Trophoblast cell (in vitro differentiated cells and primary cell): ENCODE data around the gene COX6B1.
A peak's percentile ranks its signal among the peaks of the same experiment; 100 is the strongest.

ENCODE experiments used
- DNase-seq, 2 donors: peaks; one replicate each; pipeline ENCODE4 v3.0.0-alpha.2; 2016
- H2AFZ ChIP-seq: 2 replicates; pipeline ENCODE4 v1.6.1; 2013; ENCODE audit warnings: low read length, moderate library complexity, mild to moderate bottlenecking; ENCODE audit not compliant: insufficient read depth, poor library complexity
- H2AK5ac ChIP-seq: 2 replicates; pipeline ENCODE4 v1.6.1; 2013; ENCODE audit warnings: mild to moderate bottlenecking, low read length
- H2BK120ac ChIP-seq: 2 replicates; pipeline ENCODE4 v1.6.1; 2013; ENCODE audit warnings: low read length, mild to moderate bottlenecking, moderate library complexity; ENCODE audit not compliant: insufficient read depth, poor library complexity
- H2BK12ac ChIP-seq: 2 replicates; pipeline ENCODE4 v1.6.1; 2013; ENCODE audit warnings: mild to moderate bottlenecking, low read length, moderate library complexity
- H2BK5ac ChIP-seq: 2 replicates; pipeline ENCODE4 v1.6.1; 2013; ENCODE audit warnings: low read length, low read depth, moderate library complexity, mild to moderate bottlenecking; ENCODE audit not compliant: poor library complexity
- H3K14ac ChIP-seq: 2 replicates; pipeline ENCODE4 v1.6.1; 2013; ENCODE audit warnings: mild to moderate bottlenecking, low read length
- H3K18ac ChIP-seq: 2 replicates; pipeline ENCODE4 v1.6.1; 2013; ENCODE audit warnings: mild to moderate bottlenecking, low read length
- H3K23ac ChIP-seq: 2 replicates; pipeline ENCODE4 v1.6.1; 2013; ENCODE audit warnings: low read length
- H3K27ac ChIP-seq: 2 replicates; pipeline ENCODE4 v1.5.1; 2013; ENCODE audit warnings: low read depth, mild to moderate bottlenecking, inconsistent platforms, low read length, moderate library complexity
- H3K27me3 ChIP-seq: 2 replicates; pipeline ENCODE4 v1.6.1; 2013; ENCODE audit warnings: inconsistent platforms, mild to moderate bottlenecking, low read length, moderate library complexity; ENCODE audit not compliant: insufficient read depth
- H3K36me3 ChIP-seq, 2 experiments: 1 replicate in 1 of 2; 2 replicates in 1 of 2; pipeline ENCODE4 v1.6.1; 2013; ENCODE audit warnings: low read length in 2 of 2, mild to moderate bottlenecking in 2 of 2, moderate library complexity in 1 of 2; ENCODE audit not compliant: insufficient read depth in 2 of 2, control insufficient read depth in 1 of 2
- H3K4ac ChIP-seq: 2 replicates; pipeline ENCODE4 v1.6.1; 2013; ENCODE audit warnings: low read depth, mild to moderate bottlenecking, low read length, moderate library complexity
- H3K4me1 ChIP-seq, 2 experiments: 1 replicate in 1 of 2; 2 replicates in 1 of 2; pipeline ENCODE4 v1.6.1; 2013; ENCODE audit warnings: low read length in 2 of 2, mild to moderate bottlenecking in 2 of 2, moderate library complexity in 1 of 2; ENCODE audit not compliant: insufficient read depth in 2 of 2, control insufficient read depth in 1 of 2
- H3K4me2 ChIP-seq: 2 replicates; pipeline ENCODE4 v1.6.1; 2013; ENCODE audit warnings: inconsistent platforms, mild to moderate bottlenecking, low read length, moderate library complexity
- H3K4me3 ChIP-seq: 2 replicates; pipeline ENCODE4 v1.5.1; 2013; ENCODE audit warnings: mild to moderate bottlenecking, low read depth, low read length, inconsistent platforms
- H3K79me1 ChIP-seq: one replicate; pipeline ENCODE4 v1.6.1; 2013; ENCODE audit warnings: low read length
- H3K79me2 ChIP-seq: 2 replicates; pipeline ENCODE4 v1.6.1; 2013; ENCODE audit warnings: low read length, mild to moderate bottlenecking; ENCODE audit not compliant: control insufficient read depth, insufficient read depth, poor library complexity
- H3K9ac ChIP-seq: 2 replicates; pipeline ENCODE4 v1.6.1; 2013; ENCODE audit warnings: mild to moderate bottlenecking, low read length
- H3K9me3 ChIP-seq: 2 replicates; pipeline ENCODE4 v1.6.1; 2013; ENCODE audit warnings: low read depth, mild to moderate bottlenecking, control low read depth, inconsistent platforms, low read length; ENCODE audit not compliant: insufficient read depth
- H4K12ac ChIP-seq: 2 replicates; pipeline ENCODE4 v1.6.1; 2013; ENCODE audit warnings: low read depth, mild to moderate bottlenecking, low read length, moderate library complexity
- H4K8ac ChIP-seq: 2 replicates; pipeline ENCODE4 v1.6.1; 2013; ENCODE audit warnings: low read depth, mild to moderate bottlenecking, low read length, moderate library complexity
- H4K91ac ChIP-seq: one replicate; pipeline ENCODE4 v1.6.1; 2013; ENCODE audit warnings: low read depth, mild to moderate bottlenecking, low read length, moderate library complexity
- WGBS: extraction: QIAGEN DNeasy Blood & Tissue Kit; methylation state at CpG from one replicate; pipeline ENCODE4 v1.1.7; 2013; ENCODE audit warnings: missing lambda C conversion rate; ENCODE audit not compliant: insufficient read length, insufficient coverage; ENCODE audit errors: extremely low coverage; 5-methylcytosine and 5-hydroxymethylcytosine counted together

The COX6B1 gene

GRCh38 chr19:35607661-35608060 is 40.5 kb upstream of the COX6B1 start:
- H3K27me3 ChIP-seq, result no peaks in the 10 kb centered on the region
- WGBS, result no CpG with 5 or more reads among the region's 3 CpGs
- DNase-seq, result no peak

GRCh38 chr19:35608251-35608650 is 39.9 kb upstream of the COX6B1 start:
- Histone ChIP-seq H4K12ac (no peak overlapping the region), H3K23ac (no peak overlapping the region), H4K91ac (no peak overlapping the region), H2BK5ac (no peak overlapping the region), H3K4ac (no peak overlapping the region), H3K27me3 (no peaks in the 10 kb centered on the region), H3K4me2 (no peak overlapping the region), H3K79me1 (peaks cover 4% of the 10 kb centered on the region), H2BK12ac (no peak overlapping the region), H3K4me1 (peaks cover 2 to 9% of the 10 kb centered on the region in 2 experiments), H3K14ac (no peak overlapping the region), H2AK5ac (no peak overlapping the region), H3K9ac (no peak overlapping the region), H2BK120ac (no peak overlapping the region), H3K4me3 (no peak overlapping the region), H4K8ac (no peak overlapping the region), H2AFZ (no peak overlapping the region), H3K79me2 (peaks cover 4% of the 10 kb centered on the region), H3K36me3 (no peaks in the 10 kb centered on the region), H3K18ac (no peak overlapping the region), H3K27ac (no peak overlapping the region), H3K9me3 (peaks cover 12% of the 10 kb centered on the region)
- no CpG with 5 or more reads among the region's 2 CpGs for WGBS
- no peak for DNase-seq

More at GRCh38 chr19:35607661-35608060, 40.5 kb upstream of the COX6B1 start:
- no peaks in the 10 kb centered on the region for H3K79me2 ChIP-seq
- peaks cover 12% of the 10 kb centered on the region for H3K9me3 ChIP-seq
- no peak overlapping the region for H4K12ac ChIP-seq
- no peak overlapping the region for H3K27ac ChIP-seq
- H2AFZ ChIP-seq, result no peak overlapping the region
- no peak overlapping the region for H3K9ac ChIP-seq
- H3K4me1 ChIP-seq, result peaks cover 0 to 5% of the 10 kb centered on the region in 2 experiments
- H3K18ac ChIP-seq, result no peak overlapping the region
- H3K4me3 ChIP-seq, result no peak overlapping the region
- H2BK120ac ChIP-seq, result no peak overlapping the region
- no peaks in the 10 kb centered on the region for H3K36me3 ChIP-seq
- H2AK5ac ChIP-seq, result no peak overlapping the region
- H3K79me1 ChIP-seq, result peaks cover under 1% of the 10 kb centered on the region
- H3K23ac ChIP-seq, result no peak overlapping the region
- H4K91ac ChIP-seq, result no peak overlapping the region
- no peak overlapping the region for H3K14ac ChIP-seq
- H2BK12ac ChIP-seq, result no peak overlapping the region
- no peak overlapping the region for H3K4me2 ChIP-seq
- H2BK5ac ChIP-seq, result no peak overlapping the region
- no peak overlapping the region for H4K8ac ChIP-seq
- no peak overlapping the region for H3K4ac ChIP-seq

- no CpG with 5 or more reads among the region's 6 CpGs for WGBS
Observed at GRCh38 chr19:35609851-35610353, 38.2 kb upstream of the COX6B1 start.

GRCh38 chr19:35612224-35612558 is 35.9 kb upstream of the COX6B1 start:
- Histone ChIP-seq H2AFZ (no peak overlapping the region), H3K18ac (no peak overlapping the region), H3K9ac (no peak overlapping the region), H4K8ac (peak overlapping the region; percentile 59), H3K4me2 (peak overlapping the region; percentile 49), H2BK12ac (no peak overlapping the region), H3K4ac (no peak overlapping the region), H3K4me3 (no peak overlapping the region), H3K27me3 (no peaks in the 10 kb centered on the region), H2BK120ac (no peak overlapping the region), H2AK5ac (no peak overlapping the region), H4K91ac (no peak overlapping the region), H3K14ac (no peak overlapping the region), H3K79me2 (peaks cover 4% of the 10 kb centered on the region), H3K79me1 (peaks cover 4% of the 10 kb centered on the region), H3K36me3 (peaks cover 12 to 18% of the 10 kb centered on the region in 2 experiments), H3K9me3 (peaks cover 11% of the 10 kb centered on the region), H3K23ac (no peak overlapping the region), H3K27ac (no peak overlapping the region), H4K12ac (peak overlapping the region; percentile 41), H3K4me1 (peaks cover 2 to 7% of the 10 kb centered on the region in 2 experiments), H2BK5ac (no peak overlapping the region)
- WGBS, result no CpG with 5 or more reads among the region's 9 CpGs
- no peak for DNase-seq

More at GRCh38 chr19:35609851-35610353, 38.2 kb upstream of the COX6B1 start:
- DNase-seq, result no peak
- Histone ChIP-seq H4K8ac (no peak overlapping the region), H3K14ac (no peak overlapping the region), H3K9ac (no peak overlapping the region), H3K9me3 (peaks cover 12% of the 10 kb centered on the region), H2BK12ac (no peak overlapping the region), H3K79me1 (peaks cover 4% of the 10 kb centered on the region), H2AFZ (no peak overlapping the region), H3K4ac (no peak overlapping the region), H2AK5ac (no peak overlapping the region), H4K91ac (no peak overlapping the region), H2BK120ac (no peak overlapping the region), H3K27ac (no peak overlapping the region), H3K18ac (no peak overlapping the region), H3K4me2 (no peak overlapping the region), H3K27me3 (no peaks in the 10 kb centered on the region), H3K79me2 (peaks cover 4% of the 10 kb centered on the region), H3K36me3 (peaks cover 1 to 4% of the 10 kb centered on the region in 2 experiments), H4K12ac (no peak overlapping the region), H3K23ac (no peak overlapping the region), H3K4me1 (peaks cover 2 to 7% of the 10 kb centered on the region in 2 experiments), H2BK5ac (no peak overlapping the region), H3K4me3 (no peak overlapping the region)
